Stomach (tissue), 9 donors: Measurements from ENCODE around the gene IGLON5. TPM values are rescaled to one million over a fixed set of nuclear protein-coding genes. Genes with fewer than 3 reads are reported as not detected.

ENCODE experiments used
- DNase-seq, 2 donors: peaks; one replicate each; pipeline versions ENCODE4 v3.0.0 to v3.0.0-alpha.2; 2013 to 2019
- H3K27ac ChIP-seq, 5 donors: fragments of 200-600 bp in 4 of 5; sonication (generic) in 4 of 5; one replicate each; pipeline ENCODE4 v1.5.1; 2013 to 2019; ENCODE audit warnings: mild to moderate bottlenecking in 1 of 5, moderate library complexity in 1 of 5
- H3K27me3 ChIP-seq, 3 donors: fragments of 200-600 bp; sonication (generic); one replicate each; pipeline ENCODE4 v1.5.1; 2017 to 2019; ENCODE audit warnings: mixed run types in 1 of 3
- H3K36me3 ChIP-seq, 4 donors: fragments of 200-600 bp; sonication (generic); 1 replicate in 3 of 4; 2 replicates in 1 of 4; pipeline ENCODE4 v1.5.1; 2016 to 2019
- H3K4me1 ChIP-seq, 4 donors: fragments of 200-600 bp; sonication (generic); one replicate each; pipeline ENCODE4 v1.5.1; 2016 to 2019
- H3K4me3 ChIP-seq, 4 donors: fragments of 200-600 bp; sonication (generic) in 3 of 4; one replicate each; pipeline ENCODE4 v1.5.1; 2016 to 2019; ENCODE audit warnings: mild to moderate bottlenecking in 1 of 4
- H3K9me3 ChIP-seq, 4 donors: fragments of 200-600 bp; sonication (generic); one replicate each; pipeline ENCODE4 v1.5.1; 2016 to 2019
- EP300 ChIP-seq: sonication (generic); formaldehyde crosslinking; IDR thresholded peaks from one replicate; pipeline ENCODE4 v1.6.1; 2017; ENCODE audit warnings: antibody characterized with exemption
- POLR2A ChIP-seq, 4 donors: fragments of 450-650 bp; IDR thresholded peaks; one replicate each; pipeline ENCODE4 v1.6.1; 2016; ENCODE audit warnings: antibody characterized with exemption in 4 of 4, control low read depth in 2 of 4, mild to moderate bottlenecking in 1 of 4, moderate library complexity in 1 of 4
- POLR2AphosphoS5 ChIP-seq, 3 donors: sonication (generic); formaldehyde crosslinking; IDR thresholded peaks; one replicate each; pipeline ENCODE4 v1.6.1; 2016; ENCODE audit warnings: antibody characterized with exemption in 3 of 3
- WGBS, 5 donors: extraction: QIAGEN DNeasy Blood & Tissue Kit in 3 of 5; methylation state at CpG; one replicate each; pipeline versions ENCODE4 v1.1.5 to v1.1.7; 2013 to 2018; 5-methylcytosine and 5-hydroxymethylcytosine counted together
- intact Hi-C: fragments of 100-400 bp; cut with DNase I; formaldehyde crosslinking; loops from one replicate; pipeline ENCODE4 v1.15.1; 2023; ENCODE audit warnings: low total_unique reads
- polyA plus RNA-seq, 3 donors: library from polyadenylated mRNA; stranded (reverse); fragments of 200-250 nt; gene quantifications; one replicate each; pipeline ENCODE4 v1.2.3, GENCODE V29; 2013
- total RNA-seq, 5 donors: library from RNA; depleted of rRNA; stranded (reverse); fragments of >200 nt; gene quantifications; one replicate each; pipeline versions ENCODE4 v1.1.0 to v1.2.3, GENCODE V29; 2014 to 2016
- TF ChIP-seq, protein P1 (sequence below), 7 experiments: fragments of 450-650 bp in 4 of 7; fragments of 200-600 bp in 3 of 7; sonication (generic) in 3 of 7; IDR thresholded peaks; one replicate each; pipeline ENCODE4 v1.5.1; 2016 to 2019; ENCODE audit warnings: antibody characterized with exemption in 7 of 7, control low read depth in 2 of 7, mild to moderate bottlenecking in 1 of 7
- donor health status: healthy with polysubstance abuse.
- donor health status: Bipolar disorder and iron deficiency.
- donor health status: healthy.

The IGLON5 gene
- total and polyA plus RNA-seq, 8 donors, result 0.13 to 0.18 TPM; not detected in 6

DNA sequence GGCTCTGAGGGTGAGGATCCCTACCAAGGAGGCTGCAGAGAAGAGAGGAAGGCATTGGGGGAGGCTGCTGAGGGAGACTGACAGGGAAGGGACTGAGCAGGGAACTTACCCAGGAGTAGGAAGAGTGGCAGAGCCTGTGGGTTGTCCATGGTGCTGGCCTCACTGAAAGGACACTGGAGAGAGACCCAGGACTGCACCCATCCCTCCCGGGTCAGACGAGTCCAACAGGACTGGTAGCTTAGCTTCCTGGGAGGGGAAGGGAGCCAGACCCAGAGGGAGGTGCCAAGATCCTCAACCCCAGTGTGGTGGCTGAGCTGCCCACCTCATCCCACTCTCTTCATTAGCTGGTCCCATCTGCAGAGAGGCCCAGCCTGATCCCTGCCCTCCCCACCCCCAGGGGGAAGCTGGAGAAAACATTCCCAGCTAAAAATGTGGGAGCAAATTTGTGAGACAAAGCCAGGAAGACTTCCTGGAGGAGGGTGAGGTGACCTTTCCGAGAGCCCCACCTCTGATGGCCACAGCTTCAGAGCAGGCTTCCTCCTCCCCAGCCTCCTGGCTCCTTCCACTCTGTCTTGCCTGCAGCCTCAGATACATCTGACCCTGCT lies 30.6 kb downstream of the IGLON5 start, which contains the start of gene VSIG10L:
Gene VSIG10L (minus strand): TSS at position 164 of the 605 bp plus-strand sequence. CDS start 15 bp downstream, at position 149.
- Histone ChIP-seq H3K27me3 (peaks cover 0 to 5% (median 0%) of the 10 kb centered on the region in 3 donors), H3K27ac (peak within 1 kb of the TSS in 1 of 5 donors; percentile 87), H3K36me3 (peaks cover 9 to 33% (median 26%) of the 10 kb centered on the region in 4 donors), H3K9me3 (no peaks in the 10 kb centered on the region), H3K4me1 (peaks cover 8 to 27% (median 24%) of the 10 kb centered on the region in 4 donors), H3K4me3 (no peak within 1 kb of the TSS)
- intact Hi-C loops, result no loop called here
- TF ChIP-seq POLR2A (IDR thresholded peaks at IDR 0.05), result no peak
- TF ChIP-seq POLR2AphosphoS5 (IDR thresholded peaks at IDR 0.05), result no peak
- TF ChIP-seq EP300, result no peak
- TF ChIP-seq, protein P1, sequence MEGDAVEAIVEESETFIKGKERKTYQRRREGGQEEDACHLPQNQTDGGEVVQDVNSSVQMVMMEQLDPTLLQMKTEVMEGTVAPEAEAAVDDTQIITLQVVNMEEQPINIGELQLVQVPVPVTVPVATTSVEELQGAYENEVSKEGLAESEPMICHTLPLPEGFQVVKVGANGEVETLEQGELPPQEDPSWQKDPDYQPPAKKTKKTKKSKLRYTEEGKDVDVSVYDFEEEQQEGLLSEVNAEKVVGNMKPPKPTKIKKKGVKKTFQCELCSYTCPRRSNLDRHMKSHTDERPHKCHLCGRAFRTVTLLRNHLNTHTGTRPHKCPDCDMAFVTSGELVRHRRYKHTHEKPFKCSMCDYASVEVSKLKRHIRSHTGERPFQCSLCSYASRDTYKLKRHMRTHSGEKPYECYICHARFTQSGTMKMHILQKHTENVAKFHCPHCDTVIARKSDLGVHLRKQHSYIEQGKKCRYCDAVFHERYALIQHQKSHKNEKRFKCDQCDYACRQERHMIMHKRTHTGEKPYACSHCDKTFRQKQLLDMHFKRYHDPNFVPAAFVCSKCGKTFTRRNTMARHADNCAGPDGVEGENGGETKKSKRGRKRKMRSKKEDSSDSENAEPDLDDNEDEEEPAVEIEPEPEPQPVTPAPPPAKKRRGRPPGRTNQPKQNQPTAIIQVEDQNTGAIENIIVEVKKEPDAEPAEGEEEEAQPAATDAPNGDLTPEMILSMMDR (IDR thresholded peaks at IDR 0.05), result no peak
- 13 to 36% (median 26%) methylated on average over 2 to 3 of the region's 3 CpGs for WGBS, 5 donors
- peak in 1 of 2 donors; percentile 18 for DNase-seq

DNA sequence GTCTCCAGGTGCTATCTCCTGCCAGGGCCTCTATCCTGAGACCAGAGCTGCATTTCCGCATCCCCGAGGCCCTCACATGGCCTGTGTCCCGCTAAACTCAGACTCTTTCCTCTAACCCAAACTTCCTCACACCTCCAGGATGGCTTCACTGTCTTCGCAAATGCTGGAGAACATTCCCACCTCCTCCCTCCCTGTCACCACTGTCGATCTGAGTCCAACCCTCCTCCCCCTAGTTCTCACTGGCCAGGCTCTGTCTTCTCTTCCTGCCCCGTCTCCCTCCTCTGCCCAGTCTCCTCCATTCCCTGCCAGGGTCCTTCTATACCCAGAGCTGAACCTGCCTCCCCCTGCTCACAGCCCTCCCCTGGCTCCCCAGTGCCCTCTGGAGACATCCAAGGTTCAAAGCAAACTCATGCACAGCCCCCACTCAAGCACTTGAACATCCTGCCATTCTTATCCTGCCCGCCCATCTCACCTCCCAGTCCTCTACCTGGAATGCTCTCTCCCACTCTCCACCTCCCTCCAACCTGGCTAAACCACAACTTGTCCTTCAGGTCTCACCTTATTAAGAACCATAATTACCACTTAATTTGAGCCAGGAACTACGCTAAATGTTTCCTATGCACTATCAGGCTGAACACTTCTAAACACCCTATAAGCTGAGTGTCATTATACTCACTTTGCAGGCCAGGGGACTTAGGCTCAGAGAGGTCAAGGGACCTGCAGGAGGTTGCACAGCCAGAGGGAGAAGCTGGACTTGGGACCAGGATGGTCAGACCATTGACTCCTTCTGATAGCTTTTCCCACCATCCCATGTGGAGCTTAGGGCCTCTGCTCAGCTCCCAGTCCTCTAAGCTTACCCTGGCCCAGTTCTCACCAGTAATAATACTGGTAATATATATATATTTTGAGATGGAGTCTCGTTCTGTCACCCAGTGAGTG lies 31.5 kb downstream of the IGLON5 start:
- peaks cover 0 to 5% (median 0%) of the 10 kb centered on the region in 3 donors for H3K27me3 ChIP-seq
- WGBS, 5 donors, result 39 to 52% (median 49%) methylated on average over 9 of the region's 9 CpGs
- H3K9me3 ChIP-seq, result no peaks in the 10 kb centered on the region
- intact Hi-C loops, result no loop called here
- H3K36me3 ChIP-seq, result peaks cover 11 to 41% (median 34%) of the 10 kb centered on the region in 4 donors
- no peak for DNase-seq
- H3K4me1 ChIP-seq, result peaks cover 8 to 27% (median 24%) of the 10 kb centered on the region in 4 donors
- TF ChIP-seq POLR2A (IDR thresholded peaks at IDR 0.05) (no peak), POLR2AphosphoS5 (IDR thresholded peaks at IDR 0.05) (no peak), EP300 (no peak)
- TF ChIP-seq, protein P1 (IDR thresholded peaks at IDR 0.05), result no peak
- H3K4me3 ChIP-seq, result no peak overlapping the region
- H3K27ac ChIP-seq, result no peak overlapping the region

DNA sequence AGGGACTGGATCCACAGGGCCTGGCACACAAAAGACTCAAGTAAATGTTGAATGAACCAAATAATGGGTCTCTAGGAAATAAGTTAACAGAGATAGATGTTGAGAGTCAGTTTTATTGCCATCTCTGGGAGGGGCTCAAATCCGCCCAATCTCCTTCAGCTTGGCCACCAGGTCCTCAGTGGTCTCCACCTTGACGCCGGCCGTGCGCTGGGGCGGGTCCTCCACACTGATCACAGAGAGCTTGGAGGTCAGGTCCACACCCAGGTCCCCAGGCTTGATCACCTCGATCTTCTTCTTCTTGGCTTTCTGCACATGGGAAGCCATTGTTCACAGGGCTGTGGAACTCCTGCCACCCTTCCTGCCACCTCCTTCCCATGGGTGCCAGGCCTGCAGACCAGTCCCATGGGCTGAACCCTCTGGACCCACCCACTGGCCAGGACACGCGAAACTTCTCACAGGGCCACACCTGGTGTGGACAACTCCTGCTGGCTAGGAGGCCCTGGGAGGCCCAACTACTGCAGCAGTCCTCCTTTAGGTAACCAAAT lies 33.7 kb downstream of the IGLON5 start:
- peaks cover 0 to 5% (median 0%) of the 10 kb centered on the region in 3 donors for H3K27me3 ChIP-seq
- intact Hi-C loops, result no loop called here
- no peak for DNase-seq
- peaks cover 14 to 59% (median 53%) of the 10 kb centered on the region in 4 donors for H3K36me3 ChIP-seq
- WGBS, 5 donors, result 91 to 97% (median 95%) methylated on average over 7 to 9 of the region's 9 CpGs
- H3K4me3 ChIP-seq, result no peak overlapping the region
- no peaks in the 10 kb centered on the region for H3K9me3 ChIP-seq
- H3K4me1 ChIP-seq, result peaks cover 0 to 11% (median 9%) of the 10 kb centered on the region in 4 donors
- H3K27ac ChIP-seq, result no peak overlapping the region
- no peak for TF ChIP-seq EP300
- no peak for TF ChIP-seq POLR2AphosphoS5 (IDR thresholded peaks at IDR 0.05)
- TF ChIP-seq, protein P1 (IDR thresholded peaks at IDR 0.05), result no peak
- no peak for TF ChIP-seq POLR2A (IDR thresholded peaks at IDR 0.05)

DNA sequence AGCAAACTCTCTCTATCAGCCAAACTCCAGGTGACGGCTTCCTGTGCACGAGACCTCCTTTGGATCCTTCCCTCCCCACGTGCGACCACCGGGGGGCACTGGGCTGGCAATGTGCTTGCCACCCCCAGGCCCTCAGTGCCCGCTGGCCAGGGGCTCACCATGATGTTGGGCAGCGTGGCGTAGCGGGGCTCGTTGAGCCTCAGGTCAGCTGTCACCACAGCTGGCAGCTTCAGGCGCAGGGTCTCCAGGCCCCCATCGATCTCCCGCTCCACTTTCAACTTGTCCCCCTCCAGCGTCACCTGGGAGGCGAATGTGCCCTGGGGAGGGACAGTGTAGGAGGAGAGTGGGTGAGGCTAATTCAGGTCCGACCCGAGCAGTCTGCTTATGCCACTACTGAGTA lies 35.3 kb downstream of the IGLON5 start:
- no peak overlapping the region for H3K27ac ChIP-seq
- H3K4me1 ChIP-seq, result no peaks in the 10 kb centered on the region
- intact Hi-C loops, result no loop called here
- no peaks in the 10 kb centered on the region for H3K9me3 ChIP-seq
- 88 to 93% (median 90%) methylated on average over 12 to 17 of the region's 17 CpGs for WGBS, 5 donors
- H3K4me3 ChIP-seq, result no peak overlapping the region
- no peak for DNase-seq
- H3K36me3 ChIP-seq, result peaks cover 27 to 75% (median 69%) of the 10 kb centered on the region in 4 donors
- TF ChIP-seq POLR2AphosphoS5 (IDR thresholded peaks at IDR 0.05) (no peak), EP300 (no peak)
- TF ChIP-seq, protein P1 (IDR thresholded peaks at IDR 0.05), result no peak
- H3K27me3 ChIP-seq, result no peaks in the 10 kb centered on the region
